IPS DF 4.7 (cell line): Measurements from ENCODE around the gene SYNCRIP.
"Not testable (repeated sequence)": the region's sequence is repeated elsewhere in the genome, so short reads cannot be mapped to it uniquely, and the experiment has no call there.

Experiments used
- DNase-seq: peaks from one replicate; pipeline ENCODE4 v3.0.0-alpha.2; 2013; ENCODE audit warnings: low spot score; ENCODE audit errors: extremely low read depth

SYNCRIP gene

DNA sequence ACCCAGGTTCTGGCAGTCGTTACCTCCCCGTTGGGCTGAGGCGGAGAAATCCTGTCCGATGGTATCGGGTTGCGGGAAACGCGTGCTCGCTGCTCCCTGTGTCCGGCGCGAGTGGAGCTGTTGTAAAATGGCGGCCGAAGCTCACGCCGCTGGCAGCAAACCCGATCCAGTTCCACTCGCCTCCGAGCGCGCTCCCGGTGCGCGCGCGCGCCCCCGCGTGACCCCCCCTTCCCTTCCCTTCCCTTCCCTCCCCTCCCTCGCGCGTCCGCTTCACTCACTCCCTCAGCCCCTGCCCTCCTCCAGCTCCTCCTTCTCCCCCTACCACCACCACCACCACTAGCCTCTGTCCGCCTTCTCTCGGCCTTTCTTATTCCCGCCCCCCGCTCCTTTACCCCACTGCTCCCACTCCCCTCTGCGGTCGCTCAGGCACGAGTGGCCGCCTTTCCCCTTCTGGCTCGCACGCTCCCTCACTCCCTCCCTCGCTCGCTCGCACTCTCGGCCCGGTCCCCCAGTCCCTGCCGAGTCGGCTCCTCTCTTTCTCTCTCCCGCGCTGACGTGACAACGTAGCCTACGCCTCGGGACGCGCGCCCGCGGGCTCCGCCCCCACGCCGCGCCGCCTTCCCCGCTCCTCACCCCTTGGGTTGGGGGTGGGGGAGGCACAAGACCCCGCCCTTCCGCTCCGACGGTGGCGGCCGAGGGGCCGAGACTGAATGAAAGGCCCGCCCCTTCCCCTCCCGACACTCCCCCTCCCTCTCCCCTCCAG, at the start of gene SYNCRIP:
Gene SYNCRIP, minus strand, starts transcription at position 113 of the 763 bp plus-strand sequence. CDS start 1,447 bp downstream, outside the sequence.
- DNase-seq, result no peak

DNA sequence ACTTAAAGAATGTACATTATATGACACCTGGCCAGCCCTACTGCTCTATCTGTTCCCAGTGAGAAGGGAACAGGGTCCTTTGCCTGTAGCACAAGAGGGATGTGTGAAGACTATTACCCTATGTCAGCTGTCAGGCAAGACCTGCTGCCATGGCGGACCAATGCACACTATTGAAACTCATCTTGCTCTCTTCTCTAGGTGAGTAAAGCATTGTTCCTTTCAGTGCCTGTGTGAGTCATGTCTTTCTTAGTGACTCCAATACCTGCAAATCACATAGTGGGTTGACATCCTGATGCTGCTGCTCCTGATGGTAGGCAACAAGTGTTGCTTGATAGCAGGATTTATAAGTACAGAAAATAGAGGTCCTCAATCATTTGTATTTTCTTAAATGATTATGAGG, 48.8 kb upstream of the SYNCRIP start:
- DNase-seq, result no peak

DNA sequence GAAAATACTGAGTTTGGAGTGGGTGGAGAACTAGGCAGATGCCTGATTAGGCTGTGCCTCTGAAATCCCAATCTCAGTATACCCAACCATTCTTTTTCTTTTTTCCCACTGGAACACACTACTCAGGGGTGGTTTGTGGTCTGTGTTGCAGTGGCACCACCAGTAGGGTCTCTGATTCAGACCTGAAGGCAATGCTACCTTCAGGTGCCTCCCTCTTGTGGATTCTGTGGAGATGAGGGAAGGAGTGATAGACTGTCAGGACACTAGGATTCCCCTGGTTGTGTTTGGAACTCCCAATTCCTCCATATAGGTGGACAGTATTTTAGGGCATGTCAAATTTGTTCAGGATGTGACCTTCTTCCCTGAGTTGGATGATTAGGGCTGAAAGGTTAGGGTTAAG, 47.4 kb upstream of the SYNCRIP start:
- no peak for DNase-seq

DNA sequence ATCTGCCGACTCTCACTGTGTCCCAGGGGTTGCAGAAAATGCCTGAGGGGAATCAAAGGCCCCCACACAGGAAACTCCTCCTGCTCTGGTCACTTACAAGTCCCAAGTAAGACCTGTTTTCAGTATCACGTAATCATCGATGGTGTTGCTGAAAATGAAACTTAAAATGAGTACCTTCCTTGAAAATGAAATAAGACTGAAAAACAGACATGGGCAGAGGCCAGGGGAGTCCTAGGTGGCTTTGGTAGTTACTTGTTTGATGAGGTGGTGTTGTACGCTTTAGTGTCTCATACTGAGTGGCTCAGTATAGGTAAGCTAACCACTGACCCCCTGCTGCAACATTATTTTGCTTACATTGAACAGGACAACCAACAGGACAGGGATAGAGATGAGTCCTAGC, 43.0 kb upstream of the SYNCRIP start:
- no peak for DNase-seq

DNA sequence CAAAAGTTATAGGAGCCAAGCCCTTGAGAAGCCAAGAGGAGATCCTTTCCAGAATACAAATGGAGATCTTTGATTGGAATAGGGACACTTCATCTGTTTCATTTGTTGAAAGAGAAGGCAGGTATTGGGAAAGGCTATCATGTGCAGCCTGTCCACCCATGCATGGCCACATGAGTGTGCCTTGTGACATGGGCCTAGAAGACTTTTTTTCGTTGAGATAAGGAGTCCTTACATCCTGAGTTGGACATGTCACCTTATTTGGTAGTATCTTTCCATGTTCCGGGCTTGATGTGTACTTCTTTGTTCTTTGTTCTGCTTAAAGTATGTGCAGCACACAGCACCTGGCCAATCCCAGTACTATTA, 42.1 kb upstream of the SYNCRIP start:
- DNase-seq, result no peak

DNA sequence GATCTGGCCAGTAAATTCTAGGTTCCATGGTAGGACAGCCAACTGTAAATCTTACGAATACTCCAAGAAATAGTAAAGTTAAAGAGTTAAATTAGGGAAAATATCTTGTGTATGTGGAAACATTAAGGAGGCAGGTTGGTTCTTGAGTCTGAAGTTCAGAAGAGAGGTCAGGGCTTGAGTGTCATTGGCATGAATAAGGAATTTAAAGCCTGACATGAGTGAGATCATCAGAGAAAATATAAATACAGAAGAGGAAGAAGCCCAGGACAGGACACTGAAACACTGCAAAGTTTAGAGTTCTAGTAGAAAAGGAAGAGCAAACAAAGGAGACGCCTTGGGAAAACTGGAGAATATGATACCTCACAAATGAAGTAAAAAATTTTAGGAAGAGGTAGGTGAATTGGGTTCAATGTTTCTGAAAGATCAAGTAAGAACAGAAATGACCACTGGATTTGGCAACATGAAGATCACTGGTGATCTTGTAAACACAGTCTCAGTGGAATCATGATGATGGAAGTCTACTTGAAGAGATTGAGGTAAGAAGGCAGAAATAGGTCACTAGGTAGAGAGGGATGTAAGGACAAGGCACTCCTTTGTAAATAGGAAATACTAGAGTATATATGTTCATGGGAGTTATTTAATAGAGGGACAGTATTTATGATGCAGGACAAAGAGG, 41.6 kb upstream of the SYNCRIP start:
- no peak for DNase-seq

DNA sequence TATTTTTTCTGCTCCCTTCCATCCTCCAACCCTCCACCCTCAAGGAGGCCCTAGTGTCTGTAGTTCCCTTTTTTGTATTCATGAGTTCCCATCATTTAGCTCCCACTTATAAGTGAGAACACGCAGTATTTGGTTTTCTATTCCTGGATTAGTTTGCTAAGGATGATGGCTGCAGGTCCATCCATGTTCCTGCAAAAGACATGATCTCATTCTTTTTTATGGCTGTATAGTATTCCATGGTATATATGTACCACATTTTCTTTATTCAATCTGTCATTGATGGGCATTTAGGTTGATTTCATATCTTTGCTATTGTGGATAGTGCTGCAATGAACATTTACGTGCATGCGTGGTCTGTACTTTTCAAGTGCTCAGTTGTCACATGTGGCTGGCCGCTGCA, 39.2 kb upstream of the SYNCRIP start:
- not testable (repeated sequence) for DNase-seq

DNA sequence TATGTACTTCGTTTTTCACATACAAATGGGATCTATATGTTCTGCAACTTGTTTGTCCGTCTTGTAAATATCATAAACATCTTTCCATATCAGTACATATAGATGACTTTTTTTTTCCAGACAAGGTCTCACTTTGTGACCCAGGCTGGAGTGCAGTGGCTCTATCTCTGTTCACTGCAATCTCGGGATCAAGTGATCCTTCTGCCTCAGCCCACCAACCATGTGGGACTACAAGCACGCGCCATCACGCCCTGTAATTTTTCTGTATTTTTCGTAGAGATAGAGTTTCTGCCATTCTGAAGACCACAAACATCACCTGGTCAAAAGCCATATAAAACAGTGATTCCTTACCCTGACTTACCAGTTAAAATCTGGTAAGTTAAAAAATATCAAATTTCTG, 37.7 kb upstream of the SYNCRIP start:
- no peak for DNase-seq

DNA sequence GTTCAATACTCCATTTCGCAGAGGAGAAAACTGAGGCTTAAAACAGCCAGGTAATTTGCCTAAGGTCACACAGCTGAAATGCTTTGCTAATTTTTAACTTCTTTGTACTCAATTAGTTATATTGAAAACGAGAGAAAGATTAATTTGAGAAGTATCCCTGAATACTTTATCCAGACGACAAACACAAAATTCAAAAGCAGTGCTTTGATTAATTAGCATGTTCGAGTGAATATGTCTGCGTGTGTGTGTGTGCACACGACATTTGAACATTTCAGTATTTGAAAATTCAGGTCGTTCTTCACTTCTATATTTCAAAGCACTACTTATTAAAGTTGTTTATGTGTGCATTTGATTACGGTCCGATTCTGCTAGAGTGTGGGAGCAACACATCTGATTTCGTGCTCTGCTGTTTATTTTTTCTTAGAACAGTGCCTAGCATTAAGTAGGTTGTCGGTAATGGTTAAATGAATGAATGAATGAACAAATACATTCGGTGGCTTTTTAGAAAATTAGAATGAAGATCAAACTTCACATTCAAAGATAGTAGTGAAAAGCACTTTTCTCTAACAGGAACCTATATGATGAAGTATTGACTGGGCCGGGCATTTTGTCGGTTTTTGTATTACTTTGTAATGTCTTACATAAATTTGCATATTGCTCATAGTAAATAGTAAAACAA, 36.9 kb upstream of the SYNCRIP start:
- no peak for DNase-seq

DNA sequence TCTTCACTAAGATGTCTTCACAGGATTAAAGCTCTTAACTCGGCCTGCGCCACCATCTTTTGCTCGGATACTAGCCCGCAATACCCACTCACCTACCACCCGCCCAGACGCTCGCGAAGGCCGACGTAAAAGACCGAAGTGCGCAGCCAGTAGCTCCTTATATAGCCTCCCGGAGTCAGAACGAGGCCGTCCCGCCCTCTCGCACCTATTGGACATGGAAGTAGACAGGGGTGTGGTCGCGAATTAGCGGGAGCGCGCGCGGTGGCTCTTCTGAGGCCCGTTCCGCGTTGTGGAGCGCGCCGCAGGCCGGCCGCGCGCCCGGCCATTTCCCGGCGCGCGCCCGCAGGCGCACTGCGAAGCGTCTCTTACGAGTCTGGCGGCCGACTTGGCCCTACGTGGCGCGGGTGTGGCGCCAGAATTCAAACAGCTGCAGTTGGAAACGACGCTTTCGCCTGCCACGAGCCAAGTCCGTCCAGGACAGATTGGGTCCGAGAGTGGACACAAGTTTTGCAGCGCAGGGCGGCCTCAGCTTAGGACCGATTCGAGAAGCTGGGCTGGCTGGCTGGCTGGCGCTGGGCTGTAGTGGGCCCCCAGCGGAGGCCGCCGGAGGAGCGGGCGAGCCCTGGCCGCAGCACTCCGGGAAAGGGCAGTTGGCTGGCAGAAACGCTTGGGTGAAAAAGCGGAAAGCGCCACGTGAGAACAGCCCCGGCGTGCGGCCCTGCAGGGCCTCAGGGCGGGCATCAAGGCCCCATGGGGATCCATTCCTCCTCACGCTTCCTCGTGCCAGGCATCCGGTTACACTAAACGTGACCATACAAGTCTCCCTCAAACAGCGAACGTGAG, 36.1 kb upstream of the SYNCRIP start:
- no peak for DNase-seq

DNA sequence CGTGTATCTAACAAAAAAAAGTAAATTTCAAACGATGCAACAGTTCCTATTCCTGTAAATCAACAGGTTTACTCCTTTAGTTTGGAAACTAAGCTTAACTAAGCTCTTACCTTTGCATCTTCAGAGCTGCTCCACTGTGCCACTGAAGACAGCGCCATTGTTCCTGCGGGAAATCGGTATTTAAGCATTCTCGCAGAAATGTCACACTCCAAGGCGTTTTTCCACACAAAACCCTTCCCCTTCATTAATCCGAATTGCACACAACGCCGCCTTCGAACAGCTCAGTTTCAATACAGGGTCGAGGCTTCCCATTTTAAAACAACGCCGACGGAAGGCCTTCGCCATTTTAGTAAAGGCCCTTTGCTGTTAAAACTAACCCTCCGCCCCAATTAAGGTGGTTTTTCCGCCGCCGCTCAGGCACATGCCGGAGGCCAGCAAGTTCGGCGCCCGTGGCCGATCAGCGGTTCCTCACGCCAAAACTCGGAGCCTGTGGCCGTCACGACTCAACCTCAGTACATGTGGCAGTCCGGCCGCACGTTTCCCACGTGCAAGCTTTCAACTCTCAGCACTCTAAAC, 35.4 kb upstream of the SYNCRIP start:
- no peak for DNase-seq

DNA sequence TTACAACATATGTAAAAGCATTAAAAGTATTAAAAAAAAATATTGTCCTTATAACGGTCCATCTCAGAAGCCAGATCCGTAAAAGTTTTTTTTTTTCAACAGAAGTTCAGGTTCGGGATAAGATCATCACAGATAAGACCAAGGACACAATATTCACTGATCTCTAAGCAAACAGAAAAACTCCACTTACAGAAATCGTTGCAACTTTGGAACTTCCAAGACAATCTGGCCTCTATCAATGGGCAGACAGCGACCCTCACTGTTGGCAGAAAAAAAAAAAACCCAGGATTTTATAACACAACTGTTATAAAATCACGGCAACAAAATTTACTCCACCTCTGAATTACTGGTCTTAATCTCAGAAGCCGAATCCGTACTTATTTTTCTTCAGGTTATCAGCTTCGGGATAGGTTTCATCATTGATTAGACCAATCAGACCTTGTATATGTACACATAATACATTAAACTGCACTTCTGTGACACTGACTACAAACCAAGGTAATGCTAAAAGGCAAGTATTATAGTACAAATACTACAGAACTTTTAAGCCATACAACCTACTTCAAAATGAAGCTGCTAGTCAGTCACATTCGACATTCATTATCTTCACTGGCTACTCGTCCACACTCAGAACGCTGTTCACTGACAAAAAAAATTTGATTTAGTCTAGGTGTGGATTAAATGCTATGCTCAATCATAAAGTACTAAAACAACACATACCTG, 34.7 kb upstream of the SYNCRIP start:
- no peak for DNase-seq

DNA sequence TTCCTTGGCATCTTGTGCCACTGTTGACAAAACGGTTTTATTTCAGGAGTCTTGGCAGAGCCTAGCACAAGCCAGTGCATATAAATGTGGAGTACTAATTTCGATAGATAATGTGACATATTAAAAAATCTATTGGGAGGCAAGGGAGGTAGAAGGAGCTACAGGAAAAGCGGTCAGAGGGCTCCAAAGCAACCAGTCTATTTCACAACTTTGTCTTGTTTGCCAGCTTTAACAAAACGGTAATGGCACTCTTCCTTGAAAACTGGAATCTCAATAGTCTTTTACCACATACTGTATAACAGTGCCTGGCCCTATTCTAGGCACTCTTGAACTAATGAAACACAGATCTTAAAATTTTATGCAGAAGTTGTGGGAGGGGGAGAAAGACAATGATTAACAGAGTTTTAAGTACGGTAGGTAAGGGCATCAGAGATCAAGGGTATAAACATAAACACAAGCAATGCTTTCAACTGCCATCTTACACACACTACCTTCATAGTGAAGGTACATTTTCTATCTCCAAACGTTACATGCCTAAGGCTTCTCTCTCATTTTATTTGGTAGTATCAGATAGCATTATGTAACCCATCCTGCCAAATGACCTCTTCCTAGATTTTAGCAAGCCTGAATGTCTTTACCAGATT, 33.5 kb upstream of the SYNCRIP start:
- DNase-seq, result no peak

DNA sequence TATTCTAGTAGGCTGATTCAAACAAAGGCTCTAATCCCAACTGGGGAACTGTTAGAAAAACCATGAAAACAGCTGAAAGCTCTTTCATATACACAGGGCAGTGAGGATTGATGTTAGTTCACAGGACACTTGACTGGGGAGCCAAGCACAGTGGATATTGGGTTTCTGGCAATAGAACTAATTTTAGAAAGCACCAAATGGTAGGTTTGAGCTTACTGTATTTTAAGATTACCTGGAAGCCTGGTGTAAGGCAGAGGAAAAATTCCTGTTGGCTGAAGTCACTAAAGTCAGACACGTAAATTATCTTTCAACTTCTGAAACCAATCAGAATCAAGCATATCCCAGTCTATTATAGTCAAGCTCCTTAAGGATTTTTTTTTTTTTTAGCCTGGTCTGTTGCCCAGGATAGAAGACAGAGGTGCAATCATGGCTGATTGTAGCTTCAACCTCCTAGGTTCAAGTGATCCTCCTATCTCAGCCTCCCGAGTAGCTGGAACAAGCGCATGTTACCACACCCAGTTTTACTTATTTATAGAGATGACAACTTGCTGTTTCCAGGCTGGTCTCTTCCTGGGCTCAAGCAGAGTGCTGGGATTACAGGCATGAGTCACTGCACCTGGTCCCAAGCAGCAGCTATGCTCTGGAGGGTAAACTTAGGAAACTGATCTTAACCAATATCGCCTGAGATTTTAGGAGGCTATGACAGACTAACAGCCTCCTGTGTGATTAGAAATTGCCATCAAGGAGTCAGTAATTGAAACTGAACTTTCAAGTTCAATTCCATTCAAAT, 32.5 kb upstream of the SYNCRIP start:
- DNase-seq, result no peak

DNA sequence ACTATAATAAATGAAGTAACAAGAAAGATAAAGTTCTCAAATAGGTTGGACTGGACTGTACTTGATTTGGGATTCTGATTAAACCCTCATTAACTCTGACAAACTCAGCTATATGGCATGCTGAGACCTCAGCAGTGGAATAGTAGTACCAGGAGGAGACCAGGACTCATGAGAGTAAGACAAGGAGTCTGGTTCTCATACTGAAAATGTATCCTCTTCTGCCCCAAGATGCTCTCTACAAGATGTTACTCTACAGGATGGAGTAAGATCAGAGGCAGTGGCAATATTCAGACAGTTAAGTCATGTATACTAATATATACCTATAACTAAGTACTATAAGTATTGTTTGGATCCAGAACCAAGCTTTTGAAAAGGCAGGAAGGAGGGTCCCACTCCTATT, 31.9 kb upstream of the SYNCRIP start:
- DNase-seq, result no peak

DNA sequence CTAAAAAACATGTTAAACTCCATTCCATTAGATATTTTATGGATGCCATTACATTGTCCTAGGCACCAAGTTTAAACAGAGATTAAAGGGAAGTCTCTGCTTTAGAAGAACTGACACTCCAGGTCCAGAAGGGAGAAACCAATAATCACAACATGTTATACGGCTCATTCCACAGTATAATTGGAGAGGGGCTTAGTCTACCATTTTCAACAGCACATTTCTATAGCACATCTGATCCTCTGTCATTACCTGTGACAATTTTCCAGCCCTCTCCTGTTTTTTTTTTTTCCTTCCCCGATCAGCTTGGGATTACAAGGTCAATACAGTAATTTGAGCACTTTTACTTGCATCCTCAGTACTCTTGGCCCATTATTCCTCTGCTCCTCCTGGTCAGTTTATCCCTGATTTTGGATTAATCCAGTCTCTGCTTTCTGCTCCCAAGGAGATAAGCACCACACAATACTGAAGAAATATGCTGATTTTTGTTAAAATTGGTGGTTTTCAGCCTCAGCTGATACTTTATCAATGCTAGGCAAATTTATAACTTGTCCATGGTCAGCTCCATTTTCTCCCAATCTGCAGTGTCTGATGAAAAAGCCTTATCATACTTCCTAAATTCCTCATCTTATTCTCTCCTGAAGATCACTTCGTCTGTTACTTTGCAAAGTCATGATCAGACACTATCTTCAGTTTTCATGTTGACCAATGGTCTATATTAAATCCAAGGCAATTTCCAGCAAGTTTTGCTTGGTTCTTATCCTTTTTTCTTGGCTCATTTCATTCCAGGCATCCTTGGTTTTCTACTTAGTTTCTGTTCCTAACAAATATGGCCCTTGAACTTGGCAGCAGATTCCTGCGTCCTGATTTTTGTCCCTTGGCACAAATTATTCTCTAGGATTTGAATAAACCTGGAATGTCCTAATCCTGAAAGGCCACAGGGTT, 30.8 kb upstream of the SYNCRIP start:
- DNase-seq, result no peak

DNA sequence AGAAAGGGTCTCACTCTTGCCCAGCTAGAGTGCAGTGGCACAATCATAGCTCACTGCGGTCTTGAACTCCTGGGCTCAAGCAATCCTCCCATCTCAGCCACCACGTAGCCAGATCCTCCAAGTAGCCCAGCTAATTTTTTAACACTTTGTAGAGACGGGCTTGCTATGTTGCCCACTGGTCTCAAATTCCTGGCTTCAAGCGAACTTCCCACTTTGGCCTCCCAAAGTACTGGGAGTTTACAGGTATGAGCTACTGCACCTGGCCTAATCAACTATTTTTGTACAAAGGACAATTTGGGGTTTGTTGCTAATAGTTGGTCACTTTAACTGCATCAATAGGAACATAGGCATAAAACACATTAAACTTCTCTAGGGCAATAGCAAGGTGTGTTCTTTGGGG, 29.9 kb upstream of the SYNCRIP start:
- no peak for DNase-seq

DNA sequence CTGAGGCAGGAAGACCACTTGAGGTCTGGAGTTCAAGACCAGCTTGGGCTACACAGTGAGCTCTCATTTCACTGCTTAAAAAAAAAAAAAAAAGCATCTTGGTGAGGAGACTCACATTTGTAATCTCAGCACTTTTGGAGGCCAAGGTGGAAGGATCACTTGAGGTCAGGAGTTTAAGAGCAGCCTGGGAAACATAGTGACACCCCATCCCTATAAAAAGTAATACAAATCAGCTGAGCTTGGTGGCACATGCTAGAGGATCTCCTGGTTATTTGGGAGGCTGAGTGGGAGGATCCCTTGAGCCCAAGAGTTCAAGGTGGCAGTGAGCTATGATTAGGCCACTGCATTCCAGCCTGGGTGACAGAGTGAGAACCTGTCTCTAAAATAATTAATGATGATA, 29.4 kb upstream of the SYNCRIP start:
- no peak for DNase-seq
